Germinal center (tissue), 1 donor: ENCODE measurements around the gene SLC66A1.

Source experiments
- DNase-seq: peaks from one replicate; pipeline ENCODE4 v3.0.0; 2012; ENCODE audit warnings: mixed read lengths, low spot score

Gene SLC66A1

GRCh38 chr1:19363536-19364152, 51.5 kb downstream of the SLC66A1 start:
- no peak for DNase-seq

- DNase-seq = no peak
Observed at GRCh38 chr1:19365721-19366120, 53.6 kb downstream of the SLC66A1 start.

- no peak for DNase-seq
Observed at GRCh38 chr1:19366599-19367536, 54.7 kb downstream of the SLC66A1 start.

- no peak for DNase-seq
Observed at GRCh38 chr1:19367584-19368041, 55.5 kb downstream of the SLC66A1 start.

GRCh38 chr1:19368050-19368449, 55.9 kb downstream of the SLC66A1 start:
- DNase-seq = no peak

- no peak for DNase-seq
Observed at GRCh38 chr1:19368964-19369363, 56.8 kb downstream of the SLC66A1 start.

GRCh38 chr1:19369396-19370090, 57.4 kb downstream of the SLC66A1 start:
- DNase-seq = no peak

- no peak for DNase-seq
Observed at GRCh38 chr1:19370453-19371170, 58.5 kb downstream of the SLC66A1 start.

GRCh38 chr1:19371226-19372135, 59.4 kb downstream of the SLC66A1 start:
- DNase-seq = no peak

- DNase-seq = no peak
Observed at GRCh38 chr1:19372136-19372514, 60.0 kb downstream of the SLC66A1 start.

GRCh38 chr1:19372602-19373001, 60.5 kb downstream of the SLC66A1 start:
- DNase-seq = no peak

- no peak for DNase-seq
Observed at GRCh38 chr1:19373211-19374082, 61.3 kb downstream of the SLC66A1 start.

- DNase-seq = peak; percentile 51
Observed at GRCh38 chr1:19374083-19374801, 62.1 kb downstream of the SLC66A1 start.

GRCh38 chr1:19374926-19375325, 62.8 kb downstream of the SLC66A1 start:
- no peak for DNase-seq

- DNase-seq = no peak
Observed at GRCh38 chr1:19375631-19376400, 63.7 kb downstream of the SLC66A1 start.

- no peak for DNase-seq
Observed at GRCh38 chr1:19376428-19377372, 64.6 kb downstream of the SLC66A1 start.
